A673 (cell line): Measurements from ENCODE around the gene STAG1.

Experiments used
- CTCF ChIP-seq: fragments of 300-800, 200-600 bp; sonication (generic); conservative IDR thresholded peaks from 2 replicates; pipeline ENCODE4 v1.5.1; 2017; ENCODE audit warnings: low read depth, mild to moderate bottlenecking, antibody characterized with exemption, low read length, moderate library complexity, mixed read lengths
- EZH2 ChIP-seq: fragments of 200-600 bp; sonication (generic); IDR thresholded peaks from 2 replicates; pipeline ENCODE4 v1.6.1; 2017; ENCODE audit warnings: borderline replicate concordance, low read depth, mild to moderate bottlenecking, mixed read lengths, antibody characterized with exemption, low read length; ENCODE audit not compliant: poor library complexity, severe bottlenecking

- no peak for TF ChIP-seq CTCF
- no peak for TF ChIP-seq EZH2
Measured at GRCh38 chr3:136787349-136787748, 35.2 kb upstream of the STAG1 start.
